Measurements from ENCODE around the gene NDC80. TPM values are rescaled to one million over a fixed set of nuclear protein-coding genes. Genes with fewer than 3 reads are reported as not detected.

NDC80 gene
- total and polyA plus RNA-seq, 8 donors, result 0.06 to 1.5 (median 0.55) TPM; not detected in 2

DNA sequence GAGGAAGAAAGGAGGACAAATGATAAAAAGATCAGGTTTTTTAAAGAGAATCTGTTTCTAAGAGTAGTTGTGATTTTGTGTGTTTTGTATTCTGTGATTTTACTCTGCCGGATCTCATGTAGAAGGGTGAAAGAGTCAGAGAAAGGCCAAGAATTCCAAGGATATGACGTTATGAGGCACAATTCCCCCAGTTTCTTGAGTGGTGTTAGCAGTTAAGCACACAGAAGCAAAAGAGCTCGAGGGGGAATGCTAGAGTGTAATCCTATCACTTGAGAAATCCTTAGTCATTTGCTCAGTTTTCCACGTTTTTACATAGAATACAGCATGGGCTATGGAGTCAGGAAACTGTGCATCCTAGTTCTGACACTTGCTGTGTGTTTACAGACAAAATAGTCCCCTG lies 34.9 kb upstream of the NDC80 start:
- FAIRE-seq (no peak), ATAC-seq (peak in 1 of 4 donors; percentile 41), DNase-seq (no peak)
- Histone ChIP-seq H3K27ac (no peak overlapping the region), H3K36me3 (no peaks in the 10 kb centered on the region), H3K4me3 (no peak overlapping the region), H3K9me3 (no peaks in the 10 kb centered on the region), H3K4me1 (no peaks in the 10 kb centered on the region), H3K27me3 (no peaks in the 10 kb centered on the region)
- WGBS, 2 donors, result 82 to 93% methylated on average over 4 of the region's 4 CpGs
- TF ChIP-seq, protein P1, sequence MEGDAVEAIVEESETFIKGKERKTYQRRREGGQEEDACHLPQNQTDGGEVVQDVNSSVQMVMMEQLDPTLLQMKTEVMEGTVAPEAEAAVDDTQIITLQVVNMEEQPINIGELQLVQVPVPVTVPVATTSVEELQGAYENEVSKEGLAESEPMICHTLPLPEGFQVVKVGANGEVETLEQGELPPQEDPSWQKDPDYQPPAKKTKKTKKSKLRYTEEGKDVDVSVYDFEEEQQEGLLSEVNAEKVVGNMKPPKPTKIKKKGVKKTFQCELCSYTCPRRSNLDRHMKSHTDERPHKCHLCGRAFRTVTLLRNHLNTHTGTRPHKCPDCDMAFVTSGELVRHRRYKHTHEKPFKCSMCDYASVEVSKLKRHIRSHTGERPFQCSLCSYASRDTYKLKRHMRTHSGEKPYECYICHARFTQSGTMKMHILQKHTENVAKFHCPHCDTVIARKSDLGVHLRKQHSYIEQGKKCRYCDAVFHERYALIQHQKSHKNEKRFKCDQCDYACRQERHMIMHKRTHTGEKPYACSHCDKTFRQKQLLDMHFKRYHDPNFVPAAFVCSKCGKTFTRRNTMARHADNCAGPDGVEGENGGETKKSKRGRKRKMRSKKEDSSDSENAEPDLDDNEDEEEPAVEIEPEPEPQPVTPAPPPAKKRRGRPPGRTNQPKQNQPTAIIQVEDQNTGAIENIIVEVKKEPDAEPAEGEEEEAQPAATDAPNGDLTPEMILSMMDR (IDR thresholded peaks at IDR 0.05), result no peak
- intact Hi-C loops (cut with DNase I), result loop anchor here in 1 of 3 donors (10.0 kb wide), 1 partner anchor 432 kb away; no protein-coding TSS in a partner anchor

DNA sequence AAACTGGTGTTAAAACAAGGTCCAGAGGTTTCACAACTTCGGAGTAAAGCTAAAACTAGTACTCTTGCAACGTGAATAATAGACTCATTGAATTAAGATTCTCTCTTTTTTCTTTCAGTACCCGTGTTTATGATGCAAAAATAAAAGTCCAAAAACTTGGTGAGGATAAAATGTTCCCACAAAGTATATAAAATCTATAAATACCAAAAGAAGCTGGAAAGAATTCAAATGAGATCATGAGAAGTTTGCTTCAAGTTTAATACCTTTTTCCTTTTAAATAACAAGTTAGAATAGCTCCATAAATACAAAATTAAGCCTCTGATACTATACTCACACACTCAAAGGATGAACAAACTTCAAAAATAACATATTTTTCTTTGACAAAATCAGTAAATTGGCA lies 34.1 kb upstream of the NDC80 start:
- DNase-seq, result no peak
- no peaks in the 10 kb centered on the region for H3K36me3 ChIP-seq
- no peaks in the 10 kb centered on the region for H3K4me1 ChIP-seq
- no peak for FAIRE-seq
- no peak overlapping the region for H3K4me3 ChIP-seq
- H3K9me3 ChIP-seq, result no peaks in the 10 kb centered on the region
- intact Hi-C loops (cut with DNase I), result loop anchor here in 1 of 3 donors (10.0 kb wide), 1 partner anchor 432 kb away; no protein-coding TSS in a partner anchor
- no peak overlapping the region for H3K27ac ChIP-seq
- H3K27me3 ChIP-seq, result no peaks in the 10 kb centered on the region
- 59 to 66% methylated on average over 3 of the region's 3 CpGs for WGBS, 2 donors
- ATAC-seq, result no peak
- TF ChIP-seq, protein P1 (IDR thresholded peaks at IDR 0.05), result no peak

DNA sequence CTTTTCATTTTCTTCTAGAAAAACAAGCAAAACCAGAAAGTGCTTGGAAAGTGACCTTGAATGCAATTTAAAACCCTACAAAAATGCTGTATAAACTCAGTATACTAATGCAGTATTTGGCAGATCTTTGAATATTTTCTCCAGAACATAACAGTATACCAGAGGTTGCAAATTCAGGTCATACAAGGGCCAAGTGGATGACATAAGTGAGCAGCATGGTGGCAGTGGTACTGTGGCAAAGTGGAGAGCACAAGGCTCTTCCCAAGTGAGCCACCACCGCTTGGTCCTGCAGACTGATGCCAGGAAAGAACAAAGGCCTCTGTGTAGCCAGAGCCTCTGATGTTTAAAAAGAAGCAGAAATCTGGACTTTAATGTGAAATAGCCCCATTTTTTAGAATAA lies 33.1 kb upstream of the NDC80 start:
- FAIRE-seq, result no peak
- H3K36me3 ChIP-seq, result no peaks in the 10 kb centered on the region
- WGBS, 2 donors, result 85 to 95% methylated on average over 1 of the region's 1 CpG
- no peak overlapping the region for H3K4me3 ChIP-seq
- no peak for DNase-seq
- no peaks in the 10 kb centered on the region for H3K27me3 ChIP-seq
- no peak overlapping the region for H3K27ac ChIP-seq
- TF ChIP-seq, protein P1 (IDR thresholded peaks at IDR 0.05), result no peak
- H3K4me1 ChIP-seq, result no peaks in the 10 kb centered on the region
- intact Hi-C loops (cut with DNase I), result loop anchor here in 1 of 3 donors (10.0 kb wide), 1 partner anchor 433 kb away; no protein-coding TSS in a partner anchor
- no peaks in the 10 kb centered on the region for H3K9me3 ChIP-seq
- ATAC-seq, result no peak

- H3K27ac ChIP-seq, result no peak overlapping the region
- no peaks in the 10 kb centered on the region for H3K27me3 ChIP-seq
- H3K4me1 ChIP-seq, result no peaks in the 10 kb centered on the region
- H3K36me3 ChIP-seq, result no peaks in the 10 kb centered on the region
- TF ChIP-seq, protein P1 (IDR thresholded peaks at IDR 0.05), result no peak
- intact Hi-C loops (cut with DNase I), result loop anchor here in 1 of 3 donors (10.0 kb wide), 1 partner anchor 434 kb away; no protein-coding TSS in a partner anchor
- no peak for ATAC-seq
- WGBS, 2 donors, result 37 to 45% methylated on average over 1 of the region's 1 CpG
- no peak overlapping the region for H3K4me3 ChIP-seq
- H3K9me3 ChIP-seq, result no peaks in the 10 kb centered on the region
- peak; percentile 17 for FAIRE-seq
- no peak for DNase-seq
Measured at GRCh38 chr18:2538844-2539243, 32.5 kb upstream of the NDC80 start.

DNA sequence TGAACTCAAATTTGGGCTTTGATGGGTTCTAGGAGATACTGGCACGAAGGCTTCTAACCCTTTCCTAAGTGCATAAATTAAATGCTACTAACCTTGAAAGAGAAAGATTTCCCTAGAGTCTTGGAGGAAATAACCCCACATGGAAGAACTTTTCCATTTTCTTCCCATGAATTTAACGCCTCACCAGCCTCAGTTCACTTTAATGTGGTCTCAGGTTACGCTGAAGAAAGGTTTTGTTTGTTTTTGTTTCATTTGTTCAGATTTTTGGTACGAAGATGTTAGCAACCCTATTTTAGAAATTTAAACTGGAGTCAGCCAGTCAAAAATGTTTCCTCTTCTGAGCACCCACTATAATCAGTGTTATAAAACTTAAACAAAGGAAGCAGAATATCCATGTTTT lies 30.8 kb upstream of the NDC80 start:
- no peaks in the 10 kb centered on the region for H3K36me3 ChIP-seq
- H3K4me3 ChIP-seq, result no peak overlapping the region
- WGBS, 2 donors, result 78 to 86% methylated on average over 4 of the region's 4 CpGs
- TF ChIP-seq, protein P1 (IDR thresholded peaks at IDR 0.05), result no peak
- no peaks in the 10 kb centered on the region for H3K4me1 ChIP-seq
- no peak for FAIRE-seq
- no peak for DNase-seq
- H3K9me3 ChIP-seq, result no peaks in the 10 kb centered on the region
- no peak for ATAC-seq
- H3K27ac ChIP-seq, result no peak overlapping the region
- no peaks in the 10 kb centered on the region for H3K27me3 ChIP-seq
- intact Hi-C loops (cut with DNase I), result loop anchor here in 1 of 3 donors (10.0 kb wide), 1 partner anchor 956 kb away; no protein-coding TSS in a partner anchor
